Gastroesophageal sphincter (tissue), 4 donors: ENCODE measurements around the gene KCTD12. TPM values are rescaled to one million over a fixed set of nuclear protein-coding genes. Genes with fewer than 3 reads are reported as not detected.

Experiments
- ATAC-seq: fragments of 150-250 bp; one replicate; pipeline ENCODE4 v1.9.1; 2016; ENCODE audit warnings: mild to moderate bottlenecking, moderate library complexity
- H3K27ac ChIP-seq, 4 donors: fragments of 200-600 bp; sonication (generic) in 3 of 4; 1 replicate in 3 of 4; 2 replicates in 1 of 4; pipeline ENCODE4 v1.5.1; 2016 to 2019
- H3K27me3 ChIP-seq: fragments of 200-600 bp; sonication (generic); one replicate; pipeline ENCODE4 v1.5.1; 2019
- H3K36me3 ChIP-seq, 2 donors: fragments of 200-600 bp; sonication (generic); one replicate each; pipeline ENCODE4 v1.5.1; 2019; ENCODE audit warnings: control low read depth in 1 of 2
- H3K4me1 ChIP-seq, 3 donors: fragments of 200-600 bp; sonication (generic); 1 replicate in 2 of 3; 2 replicates in 1 of 3; pipeline ENCODE4 v1.5.1; 2016 to 2019; ENCODE audit warnings: control low read depth in 2 of 3
- H3K4me3 ChIP-seq, 2 donors: fragments of 200-600 bp; sonication (generic); one replicate each; pipeline ENCODE4 v1.5.1; 2019; ENCODE audit warnings: mild to moderate bottlenecking in 1 of 2, moderate library complexity in 1 of 2
- H3K9me3 ChIP-seq, 3 donors: fragments of 200-600 bp; sonication (generic); one replicate each; pipeline ENCODE4 v1.5.1; 2017 to 2019; ENCODE audit warnings: control low read depth in 2 of 3
- CTCF ChIP-seq, 4 experiments: fragments of 200-600 bp in 2 of 4; fragments of 450-650 bp in 2 of 4; sonication (generic) in 1 of 4; IDR thresholded peaks; one replicate each; pipeline ENCODE4 v1.5.1; 2017 to 2019; ENCODE audit warnings: antibody characterized with exemption in 4 of 4, mild to moderate bottlenecking in 2 of 4, moderate library complexity in 2 of 4
- EP300 ChIP-seq: sonication (generic); formaldehyde crosslinking; IDR thresholded peaks from one replicate; pipeline ENCODE4 v1.6.1; 2017; ENCODE audit warnings: antibody characterized with exemption, mild to moderate bottlenecking
- POLR2A ChIP-seq, 2 donors: fragments of 450-650 bp; IDR thresholded peaks; one replicate each; pipeline ENCODE4 v1.6.1; 2017; ENCODE audit warnings: antibody characterized with exemption in 2 of 2, mild to moderate bottlenecking in 2 of 2, moderate library complexity in 1 of 2
- POLR2AphosphoS5 ChIP-seq: sonication (generic); formaldehyde crosslinking; IDR thresholded peaks from one replicate; pipeline ENCODE4 v1.6.1; 2017; ENCODE audit warnings: antibody characterized with exemption
- WGBS, 2 donors: methylation state at CpG; one replicate each; pipeline ENCODE4 v1.1.5; 2018; ENCODE audit warnings: low coverage in 1 of 2; 5-methylcytosine and 5-hydroxymethylcytosine counted together
- total RNA-seq, 4 donors: library from RNA; depleted of rRNA; stranded (reverse); fragments of >200 nt; gene quantifications; one replicate each; pipeline ENCODE4 v1.1.0, GENCODE V29; 2016

KCTD12 gene
- total RNA-seq, 4 donors from 2014 or later: 88.9 to 192 (median 128) TPM

DNA sequence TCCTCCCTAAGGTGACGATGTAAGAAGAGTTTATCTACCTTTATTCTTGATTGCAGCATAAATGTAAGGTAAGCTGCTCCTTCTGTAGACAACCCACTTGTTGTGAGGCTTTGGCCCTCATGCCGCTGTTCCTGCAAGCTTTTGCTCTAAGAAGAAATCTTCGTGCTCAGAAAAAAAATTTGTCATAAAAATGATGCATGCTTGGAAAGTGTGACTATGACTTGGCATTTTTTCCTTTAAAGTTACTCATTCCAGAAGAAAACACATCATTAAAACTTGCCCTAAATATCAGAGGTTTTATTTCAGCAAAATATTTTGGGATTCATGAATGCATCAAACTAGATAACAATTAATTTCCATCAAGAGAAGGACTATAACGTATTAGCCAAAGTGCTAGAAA lies 39.8 kb downstream of the KCTD12 start:
- H3K4me3 ChIP-seq: no peak overlapping the region
- no peaks in the 10 kb centered on the region for H3K9me3 ChIP-seq
- WGBS, 2 donors: 48 to 62% methylated on average over 3 to 4 of the region's 4 CpGs
- peak overlapping the region in 1 of 4 donors; percentile 8 for H3K27ac ChIP-seq
- H3K4me1 ChIP-seq: peaks cover 0 to 4% (median 0%) of the 10 kb centered on the region in 3 donors
- TF ChIP-seq POLR2AphosphoS5 (no peak), POLR2A (IDR thresholded peaks at IDR 0.05) (no peak), EP300 (no peak), CTCF (IDR thresholded peaks at IDR 0.05) (no peak)
- no peak for ATAC-seq
- no peaks in the 10 kb centered on the region for H3K36me3 ChIP-seq
- H3K27me3 ChIP-seq: no peaks in the 10 kb centered on the region

DNA sequence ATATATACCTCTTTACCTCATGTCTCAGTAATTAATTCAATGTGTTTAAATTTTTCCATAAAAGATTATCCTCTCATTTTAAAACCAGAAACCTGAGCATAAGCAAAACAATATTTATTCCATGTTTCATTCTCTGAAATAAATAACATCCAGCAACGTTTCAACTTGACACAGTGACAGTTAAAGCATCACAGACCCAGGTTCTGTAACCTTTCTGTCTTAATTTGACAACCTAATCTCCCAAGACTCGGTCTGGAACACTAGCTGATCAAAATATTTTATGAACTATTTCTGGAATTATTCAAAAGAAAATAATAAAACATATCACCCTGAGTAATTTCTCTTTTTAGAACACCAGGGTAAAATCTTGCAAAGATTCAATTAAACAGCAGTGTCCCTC lies 40.3 kb downstream of the KCTD12 start:
- Histone ChIP-seq H3K27me3 (no peaks in the 10 kb centered on the region), H3K36me3 (no peaks in the 10 kb centered on the region), H3K27ac (peak overlapping the region in 1 of 4 donors; percentile 8), H3K4me1 (peaks cover 0 to 4% (median 0%) of the 10 kb centered on the region in 3 donors), H3K9me3 (no peaks in the 10 kb centered on the region), H3K4me3 (no peak overlapping the region)
- TF ChIP-seq EP300 (no peak), POLR2A (IDR thresholded peaks at IDR 0.05) (no peak), POLR2AphosphoS5 (no peak), CTCF (IDR thresholded peaks at IDR 0.05) (no peak)
- ATAC-seq: no peak
- WGBS, 2 donors: 11 to 13% methylated on average over 2 of the region's 2 CpGs

- no peaks in the 10 kb centered on the region for H3K27me3 ChIP-seq
- no peak overlapping the region for H3K27ac ChIP-seq
- TF ChIP-seq POLR2AphosphoS5: no peak
- TF ChIP-seq CTCF (IDR thresholded peaks at IDR 0.05): no peak
- no peak for TF ChIP-seq POLR2A (IDR thresholded peaks at IDR 0.05)
- no peak for TF ChIP-seq EP300
- 81 to 88% methylated on average over 3 of the region's 3 CpGs for WGBS, 2 donors
- no peaks in the 10 kb centered on the region for H3K9me3 ChIP-seq
- no peaks in the 10 kb centered on the region for H3K36me3 ChIP-seq
- ATAC-seq: no peak
- H3K4me1 ChIP-seq: peaks cover 0 to 4% (median 0%) of the 10 kb centered on the region in 3 donors
- no peak overlapping the region for H3K4me3 ChIP-seq
Observed at GRCh38 chr13:76845367-76845766, 40.8 kb downstream of the KCTD12 start.

DNA sequence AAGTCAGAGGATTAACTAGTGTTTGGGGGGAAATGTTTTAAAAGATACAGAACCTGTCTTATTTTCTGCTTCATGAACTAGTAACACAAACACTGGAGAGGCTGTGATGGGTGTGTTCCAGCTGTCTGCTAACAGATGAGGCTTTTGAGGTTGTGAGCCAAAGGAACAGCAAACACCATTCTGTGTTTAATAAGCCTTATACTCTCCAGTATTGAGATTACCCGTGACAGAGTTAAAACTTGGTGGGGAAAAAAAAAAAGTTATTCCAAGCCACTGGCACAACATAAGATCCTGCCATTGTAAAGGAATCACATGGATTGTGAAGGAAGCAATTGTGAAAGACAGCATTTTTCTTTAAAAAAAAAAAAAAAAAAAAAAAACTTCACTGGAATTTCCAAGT lies 48.4 kb downstream of the KCTD12 start:
- H3K36me3 ChIP-seq: no peaks in the 10 kb centered on the region
- WGBS, 2 donors: 0 to 10% methylated on average over 1 of the region's 1 CpG
- TF ChIP-seq POLR2A (IDR thresholded peaks at IDR 0.05) (no peak), CTCF (IDR thresholded peaks at IDR 0.05) (no peak), EP300 (no peak), POLR2AphosphoS5 (no peak)
- H3K27ac ChIP-seq: no peak overlapping the region
- ATAC-seq: no peak
- H3K4me3 ChIP-seq: no peak overlapping the region
- H3K4me1 ChIP-seq: peaks cover 0 to 12% (median 0%) of the 10 kb centered on the region in 3 donors
- H3K9me3 ChIP-seq: no peaks in the 10 kb centered on the region
- no peaks in the 10 kb centered on the region for H3K27me3 ChIP-seq

DNA sequence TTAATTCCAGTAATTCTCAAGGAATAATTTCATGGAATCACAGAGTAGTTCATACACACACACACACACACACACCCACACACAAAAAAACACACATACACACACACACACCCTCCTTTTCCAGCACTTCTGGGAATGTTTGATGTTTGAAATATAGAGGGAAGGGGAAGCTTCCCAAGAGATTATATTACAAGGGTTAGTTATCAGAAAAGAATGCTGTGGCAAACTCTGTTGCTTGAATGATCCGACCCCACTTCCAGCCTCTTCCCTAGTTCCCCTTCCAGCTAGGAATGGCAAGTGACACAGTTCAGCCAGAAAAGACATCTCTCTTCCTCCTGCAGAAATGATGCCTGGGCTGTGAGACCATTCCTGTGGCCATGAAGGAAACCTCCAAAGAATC lies 49.9 kb downstream of the KCTD12 start:
- no peaks in the 10 kb centered on the region for H3K36me3 ChIP-seq
- no peak for ATAC-seq
- no peaks in the 10 kb centered on the region for H3K27me3 ChIP-seq
- no peak overlapping the region for H3K27ac ChIP-seq
- no peak overlapping the region for H3K4me3 ChIP-seq
- WGBS, 2 donors: 33 to 57% methylated on average over 1 of the region's 1 CpG
- TF ChIP-seq CTCF (IDR thresholded peaks at IDR 0.05) (no peak), POLR2AphosphoS5 (no peak), POLR2A (IDR thresholded peaks at IDR 0.05) (no peak), EP300 (no peak)
- H3K4me1 ChIP-seq: peaks cover 0 to 12% (median 0%) of the 10 kb centered on the region in 3 donors
- H3K9me3 ChIP-seq: no peaks in the 10 kb centered on the region
